ENCODE measurements around the gene DTD1. TPM values are rescaled to one million over a fixed set of nuclear protein-coding genes. Genes with fewer than 3 reads are reported as not detected.

The DTD1 gene
- total RNA-seq, 4 donors from 2014 or later: 6.0 to 18.8 (median 10.2) TPM

DNA sequence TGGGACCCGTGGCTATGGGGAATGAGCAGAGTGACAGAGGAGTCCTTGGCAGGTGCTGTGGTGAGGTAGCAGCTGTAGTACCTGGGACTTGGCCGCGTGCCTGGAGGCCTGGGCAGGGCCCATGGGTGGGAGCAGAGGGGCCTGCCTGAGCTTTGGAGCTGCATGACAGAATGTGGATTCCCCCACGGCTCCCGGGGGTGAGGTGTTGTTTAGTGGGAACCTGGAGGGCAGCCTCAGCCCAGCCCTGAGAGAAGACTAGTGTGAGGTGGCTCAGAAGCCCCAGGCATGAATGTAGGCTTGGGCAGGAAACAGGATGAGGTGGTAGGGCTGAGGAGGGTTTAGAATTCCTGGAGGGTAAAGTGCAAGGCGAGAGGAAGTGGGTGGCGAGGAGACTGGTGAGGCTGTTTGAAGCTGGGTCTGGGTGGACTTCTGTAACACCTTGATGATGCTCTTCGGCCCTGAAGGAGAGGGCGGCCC lies 139.2 kb downstream of the DTD1 start:
- Histone ChIP-seq H3K4me1 (peaks cover 0 to 11% (median 0%) of the 10 kb centered on the region in 4 donors), H3K36me3 (no peaks in the 10 kb centered on the region), H3K27ac (no peak overlapping the region), H3K9me3 (no peaks in the 10 kb centered on the region), H3K4me3 (no peak overlapping the region), H3K27me3 (no peaks in the 10 kb centered on the region)
- peak in 1 of 3 donors; percentile 65 for DNase-seq
- TF ChIP-seq POLR2A (IDR thresholded peaks at IDR 0.05): no peak
- TF ChIP-seq, protein P1, sequence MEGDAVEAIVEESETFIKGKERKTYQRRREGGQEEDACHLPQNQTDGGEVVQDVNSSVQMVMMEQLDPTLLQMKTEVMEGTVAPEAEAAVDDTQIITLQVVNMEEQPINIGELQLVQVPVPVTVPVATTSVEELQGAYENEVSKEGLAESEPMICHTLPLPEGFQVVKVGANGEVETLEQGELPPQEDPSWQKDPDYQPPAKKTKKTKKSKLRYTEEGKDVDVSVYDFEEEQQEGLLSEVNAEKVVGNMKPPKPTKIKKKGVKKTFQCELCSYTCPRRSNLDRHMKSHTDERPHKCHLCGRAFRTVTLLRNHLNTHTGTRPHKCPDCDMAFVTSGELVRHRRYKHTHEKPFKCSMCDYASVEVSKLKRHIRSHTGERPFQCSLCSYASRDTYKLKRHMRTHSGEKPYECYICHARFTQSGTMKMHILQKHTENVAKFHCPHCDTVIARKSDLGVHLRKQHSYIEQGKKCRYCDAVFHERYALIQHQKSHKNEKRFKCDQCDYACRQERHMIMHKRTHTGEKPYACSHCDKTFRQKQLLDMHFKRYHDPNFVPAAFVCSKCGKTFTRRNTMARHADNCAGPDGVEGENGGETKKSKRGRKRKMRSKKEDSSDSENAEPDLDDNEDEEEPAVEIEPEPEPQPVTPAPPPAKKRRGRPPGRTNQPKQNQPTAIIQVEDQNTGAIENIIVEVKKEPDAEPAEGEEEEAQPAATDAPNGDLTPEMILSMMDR (IDR thresholded peaks at IDR 0.05): no peak

DNA sequence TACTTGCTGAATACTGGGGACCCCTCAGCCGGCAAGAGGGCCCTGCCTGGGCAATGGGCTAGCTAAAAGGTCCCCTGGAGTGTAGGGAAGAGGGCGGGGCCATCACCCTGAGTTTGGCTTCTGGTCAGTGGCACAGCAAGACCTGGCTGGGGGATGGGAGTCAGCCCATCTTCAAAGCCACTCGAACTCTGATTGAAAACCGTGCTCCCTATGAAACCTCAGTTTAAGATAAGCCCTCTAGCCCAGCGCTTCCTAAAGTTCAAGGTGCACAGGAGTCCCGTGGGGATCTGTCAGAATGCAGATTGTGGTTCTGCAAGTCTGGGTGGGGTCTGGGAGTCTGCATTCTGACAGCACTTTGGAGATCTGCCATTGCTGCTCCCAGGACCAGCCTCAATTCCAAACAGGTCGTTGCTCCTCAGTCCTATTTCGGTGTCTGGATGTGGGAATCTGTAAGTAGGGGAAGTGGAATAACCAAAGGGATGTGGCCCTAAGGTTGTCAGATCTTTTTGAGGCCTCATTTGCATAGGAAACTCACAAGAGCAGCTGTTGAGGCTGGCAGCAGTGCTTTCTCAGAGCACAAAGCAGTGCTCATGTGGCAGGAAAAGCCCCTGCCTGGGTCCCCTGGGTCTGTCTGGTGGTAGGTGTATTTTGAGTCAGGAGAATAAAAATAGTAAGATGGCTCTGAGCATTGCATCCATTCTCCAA lies 140.5 kb downstream of the DTD1 start:
- Histone ChIP-seq H3K4me3 (no peak overlapping the region), H3K36me3 (no peaks in the 10 kb centered on the region), H3K27me3 (no peaks in the 10 kb centered on the region), H3K9me3 (no peaks in the 10 kb centered on the region), H3K27ac (no peak overlapping the region), H3K4me1 (peaks cover 0 to 11% (median 0%) of the 10 kb centered on the region in 4 donors)
- DNase-seq: peak in 2 of 3 donors; percentile 42 to 54
- TF ChIP-seq POLR2A (IDR thresholded peaks at IDR 0.05): no peak
- TF ChIP-seq, protein P1 (IDR thresholded peaks at IDR 0.05): no peak

DNA sequence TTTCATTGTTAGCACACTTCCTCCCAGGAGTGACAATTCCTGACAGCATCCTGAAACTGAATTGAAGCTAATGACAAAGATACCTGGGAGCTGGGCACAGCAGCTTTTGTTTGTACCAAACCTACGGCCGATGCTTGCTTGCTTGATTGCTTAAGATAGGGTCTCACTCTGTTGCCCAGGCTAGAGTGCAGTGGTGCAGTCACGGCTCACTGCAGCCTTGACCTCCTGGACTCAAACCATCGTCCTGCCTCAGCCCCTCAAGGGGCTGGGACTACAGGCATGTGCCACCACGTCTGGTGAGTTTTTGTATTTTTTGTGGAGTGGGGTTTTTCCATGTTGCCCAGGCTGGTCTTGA lies 141.0 kb downstream of the DTD1 start:
- H3K27ac ChIP-seq: no peak overlapping the region
- H3K9me3 ChIP-seq: no peaks in the 10 kb centered on the region
- H3K4me1 ChIP-seq: peaks cover 0 to 11% (median 0%) of the 10 kb centered on the region in 4 donors
- DNase-seq: no peak
- no peak overlapping the region for H3K4me3 ChIP-seq
- H3K36me3 ChIP-seq: no peaks in the 10 kb centered on the region
- no peaks in the 10 kb centered on the region for H3K27me3 ChIP-seq
- TF ChIP-seq, protein P1 (IDR thresholded peaks at IDR 0.05): no peak
- TF ChIP-seq POLR2A (IDR thresholded peaks at IDR 0.05): no peak

DNA sequence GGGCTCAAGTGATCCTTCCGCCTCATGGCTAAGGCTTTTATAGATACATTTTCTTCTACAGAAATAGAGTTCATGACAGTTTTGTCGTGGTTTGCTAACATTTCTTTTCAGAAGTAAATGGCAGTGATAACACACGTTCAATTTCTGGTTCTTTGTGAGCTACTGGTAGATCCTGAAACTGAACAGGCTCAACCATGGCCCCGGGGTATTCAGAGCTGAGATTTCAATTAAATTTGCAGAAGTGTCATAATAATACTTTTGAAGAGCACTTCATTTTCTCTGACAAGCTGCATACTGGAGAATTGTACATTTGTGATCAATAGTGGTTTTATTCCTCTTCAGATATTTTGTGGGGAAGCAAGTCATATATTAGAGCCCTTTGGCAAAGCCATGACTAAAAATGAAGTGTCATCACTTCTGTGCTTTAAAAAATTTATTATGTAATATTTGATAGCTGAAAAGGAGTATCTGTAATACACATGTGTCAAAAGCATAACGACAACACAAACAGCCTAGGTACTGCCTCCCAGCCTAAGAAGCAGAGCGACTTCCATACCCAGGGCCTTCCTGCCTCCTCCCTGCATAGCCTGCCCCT lies 141.5 kb downstream of the DTD1 start:
- H3K27ac ChIP-seq: no peak overlapping the region
- TF ChIP-seq POLR2A (IDR thresholded peaks at IDR 0.05): no peak
- TF ChIP-seq, protein P1 (IDR thresholded peaks at IDR 0.05): no peak

DNA sequence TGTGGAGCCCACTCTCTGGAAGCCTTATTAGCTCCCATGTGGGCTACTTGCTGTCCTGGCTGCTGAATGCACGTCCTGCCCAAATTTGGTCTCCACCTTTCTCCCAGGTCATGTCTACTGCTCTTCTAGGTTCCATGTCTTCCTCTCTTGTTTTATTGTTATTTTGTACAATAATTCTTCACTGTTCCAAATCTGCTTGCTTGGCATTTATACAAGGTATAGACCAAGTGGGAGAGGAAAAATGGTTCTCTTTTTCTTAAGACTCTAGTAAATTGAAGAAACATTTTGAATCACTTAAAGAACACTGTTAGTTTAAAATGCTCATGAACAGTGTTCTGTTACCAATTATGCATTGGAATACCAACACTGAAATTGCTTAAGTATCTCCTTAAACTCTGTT lies 144.1 kb downstream of the DTD1 start:
- DNase-seq: no peak
- no peak for TF ChIP-seq POLR2A (IDR thresholded peaks at IDR 0.05)
- TF ChIP-seq, protein P1 (IDR thresholded peaks at IDR 0.05): no peak
- Histone ChIP-seq H3K4me1 (peaks cover 0 to 11% (median 0%) of the 10 kb centered on the region in 4 donors), H3K27me3 (no peaks in the 10 kb centered on the region), H3K4me3 (no peak overlapping the region), H3K36me3 (no peaks in the 10 kb centered on the region), H3K9me3 (no peaks in the 10 kb centered on the region), H3K27ac (no peak overlapping the region)

More for the DNA sequence above, 141.5 kb downstream of the DTD1 start:
- no peaks in the 10 kb centered on the region for H3K36me3 ChIP-seq
- H3K9me3 ChIP-seq: no peaks in the 10 kb centered on the region
- peaks cover 0 to 11% (median 0%) of the 10 kb centered on the region in 4 donors for H3K4me1 ChIP-seq
- no peak overlapping the region for H3K4me3 ChIP-seq
- H3K27me3 ChIP-seq: no peaks in the 10 kb centered on the region
- no peak for DNase-seq
